ENCODE data around the gene GTSF1L.

GTSF1L gene

DNA sequence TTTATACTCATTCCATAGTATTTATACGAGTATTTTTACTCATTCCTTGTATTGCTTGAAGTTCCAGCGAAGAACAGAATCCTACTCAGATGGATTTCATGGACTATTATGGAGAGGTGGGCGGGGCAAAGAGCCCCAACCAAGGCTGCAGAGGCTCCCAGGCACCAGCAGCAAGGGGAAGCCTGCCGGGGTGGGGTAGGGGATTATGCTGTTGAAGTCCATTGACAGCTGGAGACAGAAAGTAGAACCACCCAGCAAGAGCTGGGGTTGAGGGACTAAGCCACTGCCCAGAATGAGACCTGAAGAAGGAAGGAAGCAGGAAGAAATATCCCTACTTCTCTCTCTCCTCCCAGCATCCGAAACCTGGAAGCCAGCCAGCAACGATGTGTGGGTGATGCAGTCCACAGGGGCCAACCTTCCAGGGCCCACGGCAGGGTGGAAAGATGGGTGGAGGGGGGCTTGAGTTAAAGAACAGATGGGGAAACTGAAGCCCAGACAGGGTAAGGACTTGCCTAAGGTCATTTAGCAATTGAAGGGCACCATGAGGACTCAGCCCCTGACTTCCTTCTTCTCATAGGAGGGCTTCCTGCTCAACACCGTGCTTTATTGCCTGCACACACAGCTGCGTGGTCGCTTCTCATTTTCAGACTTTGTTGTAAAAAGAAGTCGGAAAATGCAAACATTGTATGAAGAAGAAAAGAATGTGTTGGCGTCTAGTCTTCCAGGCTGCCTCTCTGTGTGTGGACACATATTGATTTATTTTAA is 18.3 kb upstream of the GTSF1L start:
- DNase-seq = no peak

DNA sequence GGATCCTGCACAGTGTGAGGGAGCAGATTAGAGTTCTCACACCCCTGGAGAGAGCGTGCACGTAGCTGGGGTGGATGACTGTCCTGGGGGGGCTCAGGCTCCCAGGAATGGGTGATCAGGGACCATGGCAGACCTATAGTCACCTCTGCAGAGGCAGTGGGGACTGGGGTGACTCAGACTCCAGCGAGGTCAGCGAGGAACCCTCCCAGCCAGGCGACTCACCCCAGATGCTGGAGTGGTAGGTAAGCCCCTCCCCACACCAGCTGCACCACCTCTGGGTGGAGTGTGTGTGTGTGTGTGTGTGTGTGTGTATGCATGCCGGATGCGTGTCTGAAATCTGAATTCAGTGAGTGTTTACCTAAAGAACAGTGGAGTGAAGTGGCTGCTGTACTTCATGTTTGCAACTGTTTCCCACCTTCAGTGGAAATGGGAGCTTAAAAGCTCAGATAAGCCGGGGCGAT is 17.4 kb upstream of the GTSF1L start:
- DNase-seq = no peak

DNA sequence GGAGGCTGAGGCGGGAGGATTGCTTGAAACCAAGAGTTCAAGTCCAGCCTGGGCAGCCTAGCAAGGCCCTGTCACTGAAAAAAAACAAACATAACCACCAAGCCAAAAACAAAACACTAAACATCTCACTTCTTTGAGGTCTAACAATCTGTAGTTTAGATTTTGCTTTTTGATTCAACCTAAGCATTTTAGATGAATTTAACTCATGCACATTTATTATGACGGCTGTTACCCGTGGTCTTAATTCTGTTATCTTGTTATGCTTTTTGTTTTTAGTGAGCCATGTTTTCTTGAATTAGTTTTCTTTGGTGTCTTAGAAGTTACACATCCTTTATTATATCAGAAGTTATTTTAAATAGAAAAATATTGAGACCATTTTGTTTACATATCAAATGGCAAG is 13.8 kb upstream of the GTSF1L start:
- DNase-seq = no peak

GRCh38 chr20:43739148-43739749 is 12.4 kb upstream of the GTSF1L start:
- DNase-seq = no peak

- DNase-seq = no peak
Measured at GRCh38 chr20:43737925-43738324, 11.1 kb upstream of the GTSF1L start.

GRCh38 chr20:43736588-43737158 is 9.9 kb upstream of the GTSF1L start:
- no peak for DNase-seq

DNA sequence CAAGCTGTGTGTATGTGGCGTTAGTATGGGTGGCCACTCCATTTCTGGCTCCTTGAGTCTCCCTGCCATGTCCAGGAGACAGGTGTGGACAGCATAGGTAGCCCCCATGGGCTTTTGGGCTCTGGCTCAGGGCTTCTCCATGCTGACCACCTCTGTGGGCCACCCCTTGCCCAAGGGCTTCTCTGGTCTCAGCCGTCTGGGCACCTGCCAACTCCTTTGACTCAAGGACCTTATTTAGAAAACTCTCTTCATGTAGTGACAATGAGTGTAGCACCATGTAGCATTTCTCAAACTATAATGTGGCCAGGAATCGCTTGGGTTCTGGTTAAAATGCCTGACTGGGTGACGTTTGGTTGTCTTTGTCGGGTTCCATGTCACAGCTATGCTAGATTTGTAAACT is 5.1 kb upstream of the GTSF1L start:
- no peak for DNase-seq

GRCh38 chr20:43731469-43731868 is 4.7 kb upstream of the GTSF1L start:
- no peak for DNase-seq

GRCh38 chr20:43728686-43729255 is 2.0 kb upstream of the GTSF1L start:
- no peak for DNase-seq

GRCh38 chr20:43727980-43728590 is 1.3 kb upstream of the GTSF1L start:
- DNase-seq = no peak

DNA sequence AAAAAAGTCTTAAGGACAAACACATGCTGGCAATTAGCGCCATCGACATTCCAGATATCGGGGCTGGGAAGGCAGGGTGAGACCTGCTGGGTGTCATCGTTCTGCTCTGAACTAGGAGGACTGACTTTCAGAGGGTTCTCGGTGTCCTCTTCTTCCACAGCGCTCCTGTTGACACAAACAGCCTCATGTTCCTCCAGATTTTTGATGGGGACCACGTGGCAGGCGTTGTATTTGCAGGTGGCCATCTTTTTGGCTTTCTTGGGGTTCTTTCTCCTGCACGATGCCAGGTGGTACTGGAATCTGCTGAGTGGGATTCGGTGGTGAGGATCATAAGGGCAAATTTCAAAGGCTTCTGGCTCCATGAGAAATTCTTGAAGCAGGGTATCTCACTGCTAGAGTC is 469 bp downstream of the GTSF1L start:
- no peak for DNase-seq

DNA sequence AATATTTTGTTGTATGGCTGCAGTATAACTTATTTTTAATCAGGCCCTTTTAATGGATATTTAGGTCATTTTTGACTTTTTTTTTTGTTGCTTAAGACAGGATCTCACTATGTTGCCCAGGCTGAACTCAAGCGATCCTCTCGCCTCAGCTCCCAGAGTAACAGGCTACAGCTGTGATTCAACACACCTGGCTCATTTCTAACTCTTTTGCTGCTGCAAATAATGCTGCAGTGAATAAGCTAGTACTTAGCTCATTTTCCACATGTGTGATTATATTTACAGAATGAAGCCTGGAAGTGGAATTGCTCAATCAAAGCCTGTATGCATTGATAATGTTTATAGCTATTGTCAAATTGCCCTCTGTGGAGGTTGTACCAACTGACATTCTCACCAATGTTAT is 1.1 kb downstream of the GTSF1L start:
- no peak for DNase-seq

DNA sequence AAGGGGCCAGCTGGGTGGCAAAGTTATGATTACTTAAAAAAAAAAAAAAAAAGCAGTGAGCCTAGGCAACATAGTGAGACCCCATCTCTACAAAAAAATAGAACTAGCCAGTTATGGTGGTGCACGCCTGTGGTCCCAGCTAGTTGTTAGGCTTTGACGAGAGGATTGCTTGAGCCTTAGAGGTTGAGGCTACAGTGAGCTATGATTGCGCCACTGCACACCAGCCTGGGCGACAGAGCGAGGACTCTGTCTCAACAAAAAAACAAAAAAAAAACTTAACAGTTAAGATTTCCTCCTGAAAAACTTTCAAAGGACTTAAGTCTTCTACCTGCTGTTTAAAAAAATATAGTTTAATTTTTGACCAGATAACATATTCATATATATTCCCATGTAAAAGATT is 2.4 kb downstream of the GTSF1L start:
- no peak for DNase-seq

- DNase-seq = no peak
Measured at GRCh38 chr20:43723735-43724134, 3.1 kb downstream of the GTSF1L start.

GRCh38 chr20:43723186-43723585 is 3.6 kb downstream of the GTSF1L start:
- DNase-seq = no peak

DNA sequence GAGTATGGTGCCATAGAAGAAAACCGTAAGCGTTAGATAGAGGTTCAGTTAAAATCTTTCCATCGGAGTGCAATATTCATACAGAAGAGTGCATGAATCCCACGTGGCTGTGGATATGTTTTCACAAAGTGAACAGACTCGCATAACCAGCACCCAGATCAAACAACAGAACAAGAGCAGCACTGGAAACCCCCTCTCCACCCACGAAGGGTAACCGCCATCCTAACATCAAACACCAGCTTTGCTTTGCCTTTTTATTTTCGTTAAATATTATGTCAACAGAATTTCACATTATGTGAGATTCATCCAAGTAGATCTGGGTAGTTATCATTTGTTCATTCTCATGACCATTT is 4.7 kb downstream of the GTSF1L start:
- DNase-seq = no peak

DNA sequence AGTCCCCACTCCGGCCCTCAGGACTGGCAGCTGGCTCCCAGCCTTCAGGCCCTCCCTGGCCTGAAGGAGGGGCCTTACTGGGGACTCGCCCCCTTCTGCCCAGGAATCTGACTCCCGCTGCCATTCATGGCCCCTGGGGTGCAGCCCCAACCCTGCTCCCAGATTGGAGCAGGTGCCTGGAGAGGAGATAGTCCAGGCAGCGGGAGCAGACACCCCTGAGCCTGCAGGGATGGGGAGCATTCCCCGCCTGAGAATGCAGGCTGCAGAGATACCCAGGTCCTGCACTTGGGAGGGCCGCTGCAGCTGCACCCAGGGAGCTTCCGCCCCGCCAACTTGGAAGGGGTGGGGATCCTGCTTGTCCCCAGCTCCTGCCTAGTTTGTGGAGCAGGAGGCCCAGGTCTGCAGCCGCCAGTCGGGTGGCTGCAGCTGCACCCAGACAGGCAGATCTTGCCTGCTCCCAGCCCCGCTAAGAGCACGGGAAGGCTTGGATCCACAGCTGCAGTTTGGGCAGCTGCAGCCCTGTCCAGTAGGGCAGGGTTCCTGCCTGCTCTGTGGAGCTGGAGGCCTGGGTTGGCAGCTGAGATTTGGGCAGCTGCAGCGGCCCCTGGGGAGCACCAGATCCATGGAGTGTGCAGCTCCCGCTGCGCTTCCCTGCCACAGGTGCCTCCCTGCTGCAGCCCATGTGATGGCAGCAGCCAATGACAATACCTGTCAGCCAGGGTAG is 5.2 kb downstream of the GTSF1L start:
- no peak for DNase-seq

GRCh38 chr20:43721097-43721428 is 5.7 kb downstream of the GTSF1L start:
- DNase-seq = no peak

DNA sequence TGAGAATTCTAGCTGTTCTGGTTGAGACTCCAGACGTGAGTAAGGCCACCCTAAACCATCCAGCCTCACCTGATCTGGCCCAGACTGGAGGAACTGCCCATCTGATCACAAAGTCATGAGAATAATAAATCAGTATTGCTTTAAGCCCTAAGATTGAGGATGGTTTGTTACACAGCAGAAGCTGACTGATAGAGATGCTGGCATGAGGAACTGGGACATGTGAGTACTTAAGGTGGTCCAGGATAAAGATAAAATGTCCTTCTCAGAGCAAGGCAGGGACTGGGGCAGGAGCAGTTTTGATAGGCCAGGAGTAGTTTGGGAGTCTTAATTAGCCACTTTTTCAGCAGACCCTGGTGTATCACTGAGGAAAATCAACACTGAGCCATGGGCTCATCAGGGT is 6.8 kb downstream of the GTSF1L start:
- DNase-seq = no peak

- no peak for DNase-seq
Measured at GRCh38 chr20:43717616-43717995, 9.2 kb downstream of the GTSF1L start.

DNA sequence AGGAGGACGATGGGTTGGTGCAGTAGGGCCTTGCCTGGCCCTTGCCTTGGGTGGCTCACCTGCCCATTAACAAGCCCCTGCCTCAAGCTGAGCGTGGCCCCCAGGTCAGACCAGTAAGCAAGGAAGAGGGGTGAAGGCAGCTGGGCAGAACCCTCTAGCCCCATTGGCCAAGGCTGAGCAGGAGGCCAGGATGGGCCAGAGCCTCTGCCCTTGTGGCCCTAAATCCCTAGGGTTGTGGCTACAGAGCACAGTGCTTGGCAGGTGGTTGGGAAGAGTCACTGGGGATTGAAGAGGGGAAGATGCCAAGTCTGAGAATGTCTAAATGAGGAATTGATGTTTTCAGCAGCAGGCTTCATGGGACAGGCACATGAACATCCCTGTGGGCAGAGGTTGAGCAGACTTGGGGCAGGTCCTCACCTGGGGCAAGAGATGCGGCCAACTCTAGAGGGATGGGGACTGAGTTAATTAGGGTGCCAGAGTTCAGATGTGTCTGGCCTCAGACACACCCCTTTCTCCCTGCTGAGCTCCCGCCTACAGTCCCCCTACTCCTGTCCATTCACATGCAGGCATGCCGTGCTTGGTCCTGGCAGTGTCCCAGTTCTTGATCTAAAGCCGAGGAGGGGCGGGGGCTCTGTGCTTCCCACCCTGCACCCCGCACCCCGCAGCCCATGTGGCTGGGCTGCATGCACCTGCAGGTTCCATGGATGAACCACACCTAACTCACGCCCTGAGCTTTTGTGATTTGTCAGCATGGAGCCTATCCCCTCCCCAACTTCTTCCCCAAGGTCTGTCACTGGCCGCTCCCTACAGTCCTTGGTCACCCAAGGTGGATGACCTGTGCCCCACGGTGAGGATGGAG is 9.8 kb downstream of the GTSF1L start:
- DNase-seq = no peak

DNA sequence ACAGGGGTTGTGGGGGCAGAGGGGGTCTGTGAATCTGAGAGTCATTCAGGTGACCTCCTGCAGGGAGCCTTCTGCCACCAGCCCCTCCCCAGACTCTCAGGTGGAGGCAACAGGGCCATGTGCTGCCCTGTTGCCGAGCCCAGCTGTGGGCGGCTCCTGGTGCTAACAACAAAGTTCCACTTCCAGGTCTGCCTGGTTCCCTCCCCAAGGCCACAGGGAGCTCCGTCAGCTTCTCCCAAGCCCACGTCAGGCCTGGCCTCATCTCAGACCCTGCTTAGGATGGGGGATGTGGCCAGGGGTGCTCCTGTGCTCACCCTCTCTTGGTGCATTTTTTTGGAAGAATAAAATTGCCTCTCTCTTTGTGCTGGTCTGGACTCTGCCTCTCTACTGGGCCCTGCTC is 10.7 kb downstream of the GTSF1L start:
- no peak for DNase-seq

All from kidney glomerular epithelial cell (primary cell).